ENCODE measurements around the gene STX18. TPM values are rescaled to one million over a fixed set of nuclear protein-coding genes. Genes with fewer than 3 reads are reported as not detected.

The STX18 gene
- total and polyA plus RNA-seq, 4 donors, result 10.2 to 17.1 (median 12.4) TPM

- Histone ChIP-seq H3K36me3 (ENCODE audit: control insufficient read depth in 4 of 4, insufficient read depth in 3 of 4, low read depth in 1 of 4, low read length in 3 of 4) (no peaks in the 10 kb centered on the region), H3K4me1 (ENCODE audit: control insufficient read depth in 4 of 4, insufficient read depth in 4 of 4, low read length in 3 of 4) (no peaks in the 10 kb centered on the region), H3K4me3 (ENCODE audit: low read depth in 1 of 3, low read length in 3 of 3) (no peak overlapping the region), H3K9me3 (ENCODE audit: control insufficient read depth in 4 of 4, low read length in 3 of 4) (peaks cover 0 to 4% (median 0%) of the 10 kb centered on the region in 4 donors), H3K27ac (ENCODE audit: low read depth in 1 of 2, low read length in 2 of 2) (no peak overlapping the region), H3K27me3 (ENCODE audit: control insufficient read depth in 4 of 4, insufficient read depth in 4 of 4, low read length in 3 of 4) (peaks cover 0 to 3% (median 0%) of the 10 kb centered on the region in 4 donors), H3K9ac (ENCODE audit: low read depth in 1 of 2, low read length in 2 of 2) (no peak overlapping the region)
- TF ChIP-seq RXRA (IDR thresholded peaks at IDR 0.05), result no peak
- TF ChIP-seq CTCF (IDR thresholded peaks at IDR 0.05; ENCODE audit: low read depth, low read length, missing input control), result no peak
- TF ChIP-seq GABPA (IDR thresholded peaks at IDR 0.05 in 1 of 2, conservative IDR thresholded peaks at IDR 0.05 in 1 of 2), result no peak
- TF ChIP-seq FOXA2 (IDR thresholded peaks at IDR 0.05), result no peak
- no peak for TF ChIP-seq FOXA1 (IDR thresholded peaks at IDR 0.05)
- TF ChIP-seq SP1 (IDR thresholded peaks at IDR 0.05), result no peak
- TF ChIP-seq YY1 (IDR thresholded peaks at IDR 0.05), result no peak
- TF ChIP-seq HNF4G (IDR thresholded peaks at IDR 0.05), result no peak
- TF ChIP-seq JUND (IDR thresholded peaks at IDR 0.05), result no peak
- TF ChIP-seq, protein P1, sequence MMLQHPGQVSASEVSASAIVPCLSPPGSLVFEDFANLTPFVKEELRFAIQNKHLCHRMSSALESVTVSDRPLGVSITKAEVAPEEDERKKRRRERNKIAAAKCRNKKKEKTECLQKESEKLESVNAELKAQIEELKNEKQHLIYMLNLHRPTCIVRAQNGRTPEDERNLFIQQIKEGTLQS (IDR thresholded peaks at IDR 0.05), result no peak
- TF ChIP-seq EGR1 (IDR thresholded peaks at IDR 0.05; ENCODE audit: low read depth in 2 of 2), result no peak
- no peak for TF ChIP-seq TAF1 (conservative IDR thresholded peaks at IDR 0.05)
- TF ChIP-seq MAX (IDR thresholded peaks at IDR 0.05), result no peak
- no peak for TF ChIP-seq RAD21 (IDR thresholded peaks at IDR 0.05)
- no peak for TF ChIP-seq NR2F2 (IDR thresholded peaks at IDR 0.05)
- no peak for DNase-seq (ENCODE audit: low spot score)
- WGBS, result 63% methylated on average over 4 of the region's 4 CpGs
These were observed 143.4 kb downstream of the STX18 start for GRCh38 chr4:4398430-4398829.

DNA sequence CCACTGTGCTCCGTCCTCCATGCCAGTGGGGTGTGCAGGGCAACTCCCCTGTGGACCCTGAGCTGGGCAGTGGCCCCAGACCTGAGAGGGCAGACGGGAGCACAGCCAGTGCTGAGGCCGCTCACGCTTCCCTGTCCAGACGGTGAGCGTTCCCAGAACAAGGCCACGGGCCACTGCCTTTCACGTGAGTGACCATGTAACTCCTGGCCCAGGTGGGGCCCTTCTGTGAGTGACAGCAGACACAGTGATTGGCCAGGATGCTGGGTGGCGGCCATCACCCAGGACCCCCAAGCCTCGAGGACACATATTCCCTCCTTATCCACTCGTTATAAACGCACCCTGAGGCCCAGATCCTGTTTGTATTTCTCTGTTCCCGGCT is 144.4 kb downstream of the STX18 start:
- no peak for DNase-seq (ENCODE audit: low spot score)
- Histone ChIP-seq H3K27me3 (ENCODE audit: control insufficient read depth in 4 of 4, insufficient read depth in 4 of 4, low read length in 3 of 4) (peaks cover 0 to 3% (median 0%) of the 10 kb centered on the region in 4 donors), H3K36me3 (ENCODE audit: control insufficient read depth in 4 of 4, insufficient read depth in 3 of 4, low read depth in 1 of 4, low read length in 3 of 4) (no peaks in the 10 kb centered on the region), H3K4me1 (ENCODE audit: control insufficient read depth in 4 of 4, insufficient read depth in 4 of 4, low read length in 3 of 4) (no peaks in the 10 kb centered on the region), H3K9ac (ENCODE audit: low read depth in 1 of 2, low read length in 2 of 2) (no peak overlapping the region), H3K27ac (ENCODE audit: low read depth in 1 of 2, low read length in 2 of 2) (no peak overlapping the region), H3K9me3 (ENCODE audit: control insufficient read depth in 4 of 4, low read length in 3 of 4) (peaks cover 0 to 4% (median 0%) of the 10 kb centered on the region in 4 donors), H3K4me3 (ENCODE audit: low read depth in 1 of 3, low read length in 3 of 3) (no peak overlapping the region)
- WGBS, result 83% methylated on average over 13 of the region's 13 CpGs
- TF ChIP-seq, protein P2, sequence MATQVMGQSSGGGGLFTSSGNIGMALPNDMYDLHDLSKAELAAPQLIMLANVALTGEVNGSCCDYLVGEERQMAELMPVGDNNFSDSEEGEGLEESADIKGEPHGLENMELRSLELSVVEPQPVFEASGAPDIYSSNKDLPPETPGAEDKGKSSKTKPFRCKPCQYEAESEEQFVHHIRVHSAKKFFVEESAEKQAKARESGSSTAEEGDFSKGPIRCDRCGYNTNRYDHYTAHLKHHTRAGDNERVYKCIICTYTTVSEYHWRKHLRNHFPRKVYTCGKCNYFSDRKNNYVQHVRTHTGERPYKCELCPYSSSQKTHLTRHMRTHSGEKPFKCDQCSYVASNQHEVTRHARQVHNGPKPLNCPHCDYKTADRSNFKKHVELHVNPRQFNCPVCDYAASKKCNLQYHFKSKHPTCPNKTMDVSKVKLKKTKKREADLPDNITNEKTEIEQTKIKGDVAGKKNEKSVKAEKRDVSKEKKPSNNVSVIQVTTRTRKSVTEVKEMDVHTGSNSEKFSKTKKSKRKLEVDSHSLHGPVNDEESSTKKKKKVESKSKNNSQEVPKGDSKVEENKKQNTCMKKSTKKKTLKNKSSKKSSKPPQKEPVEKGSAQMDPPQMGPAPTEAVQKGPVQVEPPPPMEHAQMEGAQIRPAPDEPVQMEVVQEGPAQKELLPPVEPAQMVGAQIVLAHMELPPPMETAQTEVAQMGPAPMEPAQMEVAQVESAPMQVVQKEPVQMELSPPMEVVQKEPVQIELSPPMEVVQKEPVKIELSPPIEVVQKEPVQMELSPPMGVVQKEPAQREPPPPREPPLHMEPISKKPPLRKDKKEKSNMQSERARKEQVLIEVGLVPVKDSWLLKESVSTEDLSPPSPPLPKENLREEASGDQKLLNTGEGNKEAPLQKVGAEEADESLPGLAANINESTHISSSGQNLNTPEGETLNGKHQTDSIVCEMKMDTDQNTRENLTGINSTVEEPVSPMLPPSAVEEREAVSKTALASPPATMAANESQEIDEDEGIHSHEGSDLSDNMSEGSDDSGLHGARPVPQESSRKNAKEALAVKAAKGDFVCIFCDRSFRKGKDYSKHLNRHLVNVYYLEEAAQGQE (IDR thresholded peaks at IDR 0.05), result no peak
- TF ChIP-seq SP1 (IDR thresholded peaks at IDR 0.05), result no peak
- no peak for TF ChIP-seq FOXA2 (IDR thresholded peaks at IDR 0.05)
- TF ChIP-seq FOXA1 (IDR thresholded peaks at IDR 0.05), result no peak
- TF ChIP-seq, protein P3, sequence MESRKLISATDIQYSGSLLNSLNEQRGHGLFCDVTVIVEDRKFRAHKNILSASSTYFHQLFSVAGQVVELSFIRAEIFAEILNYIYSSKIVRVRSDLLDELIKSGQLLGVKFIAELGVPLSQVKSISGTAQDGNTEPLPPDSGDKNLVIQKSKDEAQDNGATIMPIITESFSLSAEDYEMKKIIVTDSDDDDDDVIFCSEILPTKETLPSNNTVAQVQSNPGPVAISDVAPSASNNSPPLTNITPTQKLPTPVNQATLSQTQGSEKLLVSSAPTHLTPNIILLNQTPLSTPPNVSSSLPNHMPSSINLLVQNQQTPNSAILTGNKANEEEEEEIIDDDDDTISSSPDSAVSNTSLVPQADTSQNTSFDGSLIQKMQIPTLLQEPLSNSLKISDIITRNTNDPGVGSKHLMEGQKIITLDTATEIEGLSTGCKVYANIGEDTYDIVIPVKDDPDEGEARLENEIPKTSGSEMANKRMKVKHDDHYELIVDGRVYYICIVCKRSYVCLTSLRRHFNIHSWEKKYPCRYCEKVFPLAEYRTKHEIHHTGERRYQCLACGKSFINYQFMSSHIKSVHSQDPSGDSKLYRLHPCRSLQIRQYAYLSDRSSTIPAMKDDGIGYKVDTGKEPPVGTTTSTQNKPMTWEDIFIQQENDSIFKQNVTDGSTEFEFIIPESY (IDR thresholded peaks at IDR 0.05), result no peak
- no peak for TF ChIP-seq CTCF (IDR thresholded peaks at IDR 0.05; ENCODE audit: low read depth, low read length, missing input control)
- no peak for TF ChIP-seq YY1 (IDR thresholded peaks at IDR 0.05)
- TF ChIP-seq MAX (IDR thresholded peaks at IDR 0.05), result no peak
- no peak for TF ChIP-seq NR2F2 (IDR thresholded peaks at IDR 0.05)
- no peak for TF ChIP-seq HNF4G (IDR thresholded peaks at IDR 0.05)
- TF ChIP-seq RXRA (IDR thresholded peaks at IDR 0.05), result no peak
- no peak for TF ChIP-seq TAF1 (conservative IDR thresholded peaks at IDR 0.05)
- no peak for TF ChIP-seq EGR1 (IDR thresholded peaks at IDR 0.05; ENCODE audit: low read depth in 2 of 2)
- no peak for TF ChIP-seq GABPA (IDR thresholded peaks at IDR 0.05 in 1 of 2, conservative IDR thresholded peaks at IDR 0.05 in 1 of 2)
- no peak for TF ChIP-seq RAD21 (IDR thresholded peaks at IDR 0.05)

All from liver (tissue), 9 donors.